ENCODE results near the gene ZDHHC14.

GRCh38 chr6:157449610-157450009 is 68.6 kb downstream of the ZDHHC14 start:
- no peak for TF ChIP-seq CTCF (IDR thresholded peaks at IDR 0.05)
- TF ChIP-seq POLR2A (IDR thresholded peaks at IDR 0.05): no peak
- no peak for TF ChIP-seq POLR2AphosphoS5 (IDR thresholded peaks at IDR 0.05)
